Stimulated activated CD8-positive, alpha-beta memory T cell treated with anti-CD3 and anti-CD28 coated beads, Interleukin-7, amount 100 ng/mL, for 1 hour (primary cell): ENCODE measurements around the gene CLUH.
"Not testable (repeated sequence)": the region's sequence is repeated elsewhere in the genome, so short reads cannot be mapped to it uniquely, and the experiment has no call there.

Source experiments
- DNase-seq, 2 donors: peaks; one replicate each; pipeline ENCODE4 v3.0.0-alpha.2; 2020; ENCODE audit warnings: low read depth in 2 of 2

Gene CLUH

DNA sequence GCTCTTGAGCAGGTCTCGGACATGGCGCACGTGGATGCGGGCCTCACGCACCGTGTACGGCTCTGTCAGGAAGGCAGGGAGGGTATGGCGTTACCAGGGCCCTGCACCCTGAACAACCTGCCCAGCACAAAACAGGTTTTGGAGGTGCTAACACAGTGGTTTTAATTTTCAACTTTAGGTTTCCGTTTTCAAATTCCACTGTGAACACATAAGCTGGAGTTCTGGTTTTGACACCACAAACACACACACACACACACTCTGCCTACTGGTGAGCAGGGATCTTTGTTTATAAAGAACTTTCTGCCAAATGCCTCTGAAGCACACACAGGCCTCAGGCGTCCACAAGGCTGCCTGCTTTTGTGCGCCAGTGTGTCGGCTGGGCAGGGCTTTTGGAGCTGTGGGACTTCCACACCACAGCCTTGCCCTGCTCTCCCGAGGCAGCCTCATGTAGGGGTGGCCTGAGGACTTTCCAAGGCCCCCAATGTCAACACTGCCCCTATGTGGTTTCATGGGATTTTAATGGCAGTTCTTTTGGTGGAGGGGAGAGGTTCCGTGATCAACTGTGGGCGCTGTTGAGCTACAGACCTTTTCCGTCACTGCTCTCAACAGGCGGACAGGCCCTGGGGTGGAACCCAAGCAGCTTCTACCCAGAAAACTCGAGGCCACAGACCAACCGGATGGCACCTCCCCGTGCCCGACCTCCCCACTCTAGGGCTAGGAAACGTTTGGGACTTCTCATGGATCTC is 9.4 kb downstream of the CLUH start:
- DNase-seq = no peak

DNA sequence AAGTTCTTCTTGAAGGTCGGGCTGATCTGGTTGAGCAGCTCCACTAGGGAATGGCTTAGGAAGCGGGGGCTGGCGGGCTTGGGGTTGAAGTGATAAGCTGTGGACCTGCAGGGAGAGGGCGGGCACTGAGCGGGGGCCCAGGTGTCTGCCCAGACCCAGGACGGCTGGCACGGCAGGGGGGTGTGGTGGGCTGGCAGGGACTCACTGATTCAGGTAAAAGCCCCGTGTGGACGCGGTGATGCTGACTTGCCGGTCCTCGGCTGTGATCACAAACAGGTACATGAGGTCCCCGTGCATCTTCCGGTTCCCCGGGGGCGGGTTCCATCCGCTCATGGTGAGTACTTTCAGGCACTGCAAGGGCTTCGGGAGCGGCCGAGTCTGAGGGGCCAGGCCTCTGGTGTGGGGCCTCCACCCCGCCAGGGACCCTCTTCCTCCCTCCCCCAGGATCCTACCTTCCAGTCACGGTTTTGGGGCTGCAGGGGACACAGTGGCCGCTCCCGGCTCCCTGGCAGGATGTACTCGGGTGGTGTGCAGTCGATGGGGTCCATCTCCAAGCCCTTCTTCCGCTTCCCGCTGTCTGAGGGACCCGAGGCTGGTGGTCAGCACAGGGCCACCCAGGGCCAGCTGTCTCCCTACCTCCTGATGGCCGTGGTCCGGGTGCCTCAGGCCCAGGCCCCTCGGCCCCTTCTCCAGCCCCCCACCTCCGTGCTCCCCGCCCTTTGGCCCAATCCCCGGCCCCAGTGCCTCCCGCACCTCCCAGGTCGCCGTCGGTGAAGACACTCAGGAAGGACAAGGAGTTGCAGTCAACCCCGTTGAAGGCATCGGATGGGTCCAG is 10.2 kb downstream of the CLUH start:
- DNase-seq = no peak

- no peak for DNase-seq
Measured at GRCh38 chr17:2700491-2701141, 10.9 kb downstream of the CLUH start.

GRCh38 chr17:2700030-2700490 is 11.5 kb downstream of the CLUH start:
- DNase-seq = no peak

DNA sequence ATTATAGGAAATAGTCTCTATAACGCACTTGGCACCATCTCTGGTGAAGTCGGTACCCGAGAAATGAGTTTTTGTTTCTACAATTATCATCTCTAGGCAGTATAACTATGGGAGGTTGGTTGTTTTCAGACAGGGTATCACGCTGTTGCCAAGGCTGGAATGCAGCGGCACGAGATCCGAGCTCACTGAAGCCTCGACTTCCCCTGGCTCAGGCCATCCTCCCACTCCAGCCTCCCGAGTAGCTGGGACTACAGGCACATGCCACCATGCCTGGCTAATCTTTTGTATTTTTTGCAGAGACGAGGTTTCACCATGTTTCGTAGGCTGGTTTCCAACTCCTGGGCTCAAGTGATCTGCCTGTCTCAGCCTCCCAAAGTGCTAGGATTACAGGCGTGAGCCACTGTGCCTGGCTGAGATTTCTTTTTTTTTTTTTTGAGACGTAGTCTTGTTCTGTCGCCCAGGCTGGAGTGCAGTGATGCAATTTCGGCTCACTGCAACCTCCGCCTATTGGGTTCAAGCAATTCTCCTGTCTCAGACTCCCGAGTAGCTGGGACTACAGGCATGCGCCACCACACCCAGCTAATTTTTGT is 12.3 kb downstream of the CLUH start:
- not testable (repeated sequence) for DNase-seq

GRCh38 chr17:2697611-2698162 is 13.9 kb downstream of the CLUH start:
- DNase-seq = no peak

GRCh38 chr17:2695961-2696760 is 15.4 kb downstream of the CLUH start:
- DNase-seq = no peak

DNA sequence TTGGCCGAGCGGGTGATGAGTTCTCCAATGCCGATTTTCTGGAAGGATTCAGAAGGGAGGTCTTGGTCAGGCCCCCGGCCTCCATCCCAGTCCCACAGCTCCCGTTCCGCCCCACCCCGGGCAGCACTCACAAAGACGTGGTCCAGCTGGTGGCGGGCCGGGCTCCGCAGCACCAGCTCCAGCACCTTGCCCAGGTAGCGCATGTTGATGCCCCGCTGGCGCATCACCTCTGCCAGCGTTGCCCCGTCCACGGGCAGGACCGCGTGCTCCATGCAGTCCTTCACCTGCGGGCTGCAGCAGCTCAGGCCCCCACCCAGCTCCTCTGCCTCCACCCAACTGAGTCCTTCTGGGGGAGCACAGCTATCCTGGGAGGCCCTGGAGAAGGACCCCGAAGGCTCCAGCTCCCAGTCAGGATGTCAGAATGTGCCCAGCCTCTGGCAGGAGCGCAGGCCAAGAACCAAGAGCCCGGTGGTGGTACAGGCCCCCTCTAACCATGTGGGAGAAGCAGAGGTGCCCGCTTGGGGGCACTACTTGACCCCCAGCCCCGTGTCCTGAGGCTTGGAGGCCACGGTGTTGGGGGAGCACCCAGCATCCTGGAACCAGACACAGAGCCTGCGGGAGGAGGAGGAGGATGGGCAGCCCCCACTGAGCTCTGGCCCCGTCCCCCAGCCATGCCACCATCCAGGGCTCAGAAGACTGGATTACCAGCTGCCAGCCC is 16.2 kb downstream of the CLUH start:
- no peak for DNase-seq

- no peak for DNase-seq
Measured at GRCh38 chr17:2694381-2695242, 17.0 kb downstream of the CLUH start.

DNA sequence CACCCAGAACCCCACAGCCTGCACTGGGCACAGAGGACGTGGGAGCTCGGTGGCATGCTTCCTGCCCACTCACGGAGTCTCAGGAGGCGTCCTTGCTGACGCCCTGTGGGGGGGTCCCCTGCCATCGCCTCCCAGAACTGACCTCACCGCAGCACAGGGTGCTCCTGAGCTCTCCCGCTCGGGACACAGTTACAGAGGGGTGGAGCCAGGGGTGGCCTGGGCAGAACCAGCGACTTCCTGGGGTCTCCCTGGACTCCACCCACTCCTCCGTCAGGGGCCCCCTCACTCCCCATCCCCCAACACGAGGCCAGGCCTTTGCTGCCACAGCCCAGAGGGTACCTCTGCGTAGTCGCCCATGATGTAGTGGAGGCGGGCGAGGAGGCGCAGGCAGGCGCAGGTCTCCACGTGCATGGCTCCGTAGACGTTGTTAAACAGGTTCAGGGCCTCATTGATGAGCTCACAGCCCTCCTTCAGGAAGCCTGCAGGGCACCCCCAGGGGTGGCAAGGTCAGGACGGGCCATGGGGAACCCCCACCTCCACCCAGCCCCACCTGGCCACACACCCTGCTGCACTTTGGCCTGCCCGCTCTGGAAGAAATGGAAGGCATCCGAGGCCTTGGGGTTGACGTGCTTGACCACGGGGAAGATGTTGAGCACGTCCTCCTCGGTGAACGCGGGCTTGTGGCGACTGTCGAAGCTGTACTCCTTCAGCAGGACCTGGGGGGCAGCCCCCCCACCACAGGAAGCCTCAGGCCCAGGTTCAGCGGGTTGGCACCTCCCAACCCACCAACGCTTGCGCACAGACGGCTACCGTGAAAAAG is 17.8 kb downstream of the CLUH start:
- DNase-seq = no peak

- no peak for DNase-seq
Measured at GRCh38 chr17:2692781-2693135, 18.8 kb downstream of the CLUH start.

DNA sequence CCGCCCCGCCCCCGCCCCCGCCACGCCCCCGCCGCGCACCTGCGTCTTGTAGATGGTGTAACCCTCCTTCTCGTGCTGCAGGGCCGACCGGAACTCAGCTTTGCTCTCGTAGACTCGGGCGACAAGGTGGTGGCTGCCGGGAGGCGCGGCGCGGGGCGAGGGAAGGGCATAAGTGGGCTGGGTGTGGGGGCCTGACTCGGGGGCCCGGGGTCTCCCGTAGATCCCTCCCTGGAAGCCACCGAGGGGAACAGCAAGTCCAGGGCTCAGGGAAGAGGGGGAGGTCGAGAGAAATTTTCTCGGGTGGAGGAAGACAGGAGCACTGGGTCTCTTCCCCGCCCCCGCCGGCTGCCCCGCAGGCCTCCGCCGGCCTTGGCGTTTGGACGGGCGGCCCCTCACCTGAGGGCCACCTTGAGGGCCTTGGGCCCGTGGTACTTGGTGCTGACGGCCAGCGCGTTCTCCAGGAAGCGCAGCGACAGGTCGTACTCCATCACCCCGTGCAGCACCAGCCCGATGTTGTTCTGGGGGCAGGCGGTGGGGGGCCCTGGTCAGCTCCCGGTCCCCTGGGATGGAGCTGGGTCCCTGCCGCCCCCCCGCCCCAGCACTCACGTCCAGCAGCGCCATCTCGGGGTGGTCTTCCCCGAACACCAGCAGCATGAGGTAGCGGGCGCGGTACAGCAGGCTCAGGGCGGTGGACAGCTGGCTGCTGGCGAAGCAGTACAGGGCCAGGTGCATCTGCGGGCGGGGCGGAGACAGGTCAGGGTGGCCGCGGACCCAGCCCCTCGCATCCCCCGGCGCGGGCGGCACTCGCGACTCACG is 19.4 kb downstream of the CLUH start:
- no peak for DNase-seq

DNA sequence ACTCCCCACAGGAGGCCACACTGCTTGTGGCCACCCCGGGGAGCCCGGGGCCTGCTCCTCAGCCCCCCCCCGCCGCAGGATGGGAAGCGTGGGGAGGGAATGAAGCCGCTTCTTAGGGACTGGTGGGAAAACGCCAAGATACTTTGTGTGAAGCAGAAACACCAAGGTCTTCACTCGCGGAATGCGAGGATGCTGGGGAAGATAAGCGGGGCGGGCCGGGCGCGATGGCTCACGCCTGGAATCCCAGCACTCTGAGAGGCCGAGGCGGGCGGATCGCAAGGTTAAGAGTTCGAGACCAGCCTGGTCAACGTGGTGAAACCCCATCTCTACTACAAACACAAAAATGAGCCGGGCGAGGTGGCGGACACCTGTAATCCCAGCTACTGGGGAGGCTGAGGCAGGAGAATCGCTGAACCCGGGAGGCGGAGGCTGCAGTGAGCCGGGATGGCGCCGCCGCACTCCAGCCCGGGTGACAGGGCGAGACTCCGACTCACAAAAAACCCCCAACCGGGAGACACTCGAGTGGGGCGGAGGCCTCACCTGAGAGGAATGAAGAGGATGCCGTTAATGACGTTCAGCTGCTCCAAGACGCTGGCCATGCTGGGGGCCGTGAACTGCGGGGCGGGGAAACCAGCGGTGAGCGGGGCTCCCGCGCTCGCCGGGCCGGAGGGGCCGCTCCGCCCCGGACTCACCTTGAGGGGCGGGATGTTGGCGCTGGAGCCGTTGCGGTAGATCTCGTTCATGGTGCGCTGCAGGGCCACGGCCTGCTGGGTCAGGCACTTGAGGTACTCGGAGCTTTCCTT is 20.3 kb downstream of the CLUH start:
- no peak for DNase-seq

GRCh38 chr17:2690165-2691068 is 21.1 kb downstream of the CLUH start:
- DNase-seq = no peak

DNA sequence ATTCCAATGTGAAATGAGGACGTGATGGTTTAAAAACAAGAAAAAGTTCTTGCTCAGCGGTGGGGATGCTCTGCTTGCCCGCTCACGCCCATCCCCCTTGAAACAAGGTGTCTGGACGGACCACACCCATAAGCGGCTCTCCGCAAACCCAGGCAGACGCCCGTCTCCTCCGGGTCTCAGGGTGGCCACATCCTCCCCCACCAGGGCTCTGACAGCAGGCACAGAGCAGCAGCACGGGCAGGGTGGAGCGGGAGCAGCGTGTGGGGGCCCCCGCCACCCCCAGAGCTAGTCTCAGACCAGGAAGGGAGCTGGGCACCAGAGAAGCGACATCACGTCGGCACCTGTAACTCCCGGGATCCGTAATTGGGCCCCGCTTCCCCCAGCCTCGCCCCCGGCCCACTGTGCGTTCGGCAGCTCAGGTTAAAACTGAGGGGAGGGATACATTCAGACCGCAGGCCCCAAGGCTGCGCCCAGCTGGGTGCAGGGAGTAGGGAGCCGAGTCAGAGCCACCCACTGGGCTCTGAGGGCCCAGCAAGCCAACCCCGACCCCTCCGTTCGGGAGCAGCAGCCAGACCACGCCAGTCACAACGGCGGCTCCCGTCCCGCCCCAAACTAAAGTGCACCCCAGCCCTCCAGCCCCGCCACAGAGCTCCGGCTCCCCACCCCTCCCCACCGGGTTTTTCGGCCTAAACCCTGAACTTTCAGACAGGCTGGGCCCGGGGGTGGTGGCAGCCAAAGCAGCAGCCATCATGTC is 22.0 kb downstream of the CLUH start:
- no peak for DNase-seq
